Activated CD4-positive, CD25-positive, alpha-beta regulatory T cell treated with anti-CD3 and anti-CD28 coated beads, Interleukin-2, amount 50 U/mL, for 16 hours (primary cell): ENCODE data around the gene IGFLR1.
A peak's percentile ranks its signal among the peaks of the same experiment; 100 is the strongest.

Experiments used
- DNase-seq: peaks from one replicate; pipeline ENCODE4 v3.0.0-alpha.2; 2020; ENCODE audit warnings: low read depth, low spot score

IGFLR1 gene

GRCh38 chr19:35755550-35756376, 13.5 kb upstream of the IGFLR1 start:
- no peak for DNase-seq

GRCh38 chr19:35755131-35755549, 12.9 kb upstream of the IGFLR1 start:
- DNase-seq = no peak

- no peak for DNase-seq
Observed at GRCh38 chr19:35754370-35755130, 12.3 kb upstream of the IGFLR1 start.

GRCh38 chr19:35753634-35754369, 11.6 kb upstream of the IGFLR1 start:
- DNase-seq = no peak

GRCh38 chr19:35752746-35753350, 10.6 kb upstream of the IGFLR1 start:
- no peak for DNase-seq

GRCh38 chr19:35751839-35752745, 9.8 kb upstream of the IGFLR1 start:
- no peak for DNase-seq

GRCh38 chr19:35750167-35750566, 7.9 kb upstream of the IGFLR1 start:
- DNase-seq = no peak

GRCh38 chr19:35748106-35749020, 6.1 kb upstream of the IGFLR1 start, which contains the start of gene LIN37:
Gene LIN37, plus strand, starts transcription at chr19:35748576. Its CDS starts 149 bp downstream, at chr19:35748725.
- peak; percentile 100 for DNase-seq

- no peak for DNase-seq
Observed at GRCh38 chr19:35746531-35746930, 4.3 kb upstream of the IGFLR1 start.

GRCh38 chr19:35746087-35746462, 3.8 kb upstream of the IGFLR1 start:
- DNase-seq = no peak

GRCh38 chr19:35745328-35746086, 3.3 kb upstream of the IGFLR1 start, which contains the start of the genes PSENEN and U2AF1L4:
Gene PSENEN, plus strand, starts transcription at chr19:35745651. Its CDS starts 280 bp downstream, at chr19:35745931.
Gene U2AF1L4, minus strand, starts transcription at chr19:35745418. Its CDS starts 27 bp downstream, at chr19:35745391.
- peak; percentile 95 for DNase-seq

- DNase-seq = peak; percentile 90
Observed at GRCh38 chr19:35744430-35745327, 2.4 kb upstream of the IGFLR1 start.

GRCh38 chr19:35743640-35744429, 1.6 kb upstream of the IGFLR1 start:
- no peak for DNase-seq

- no peak for DNase-seq
Observed at GRCh38 chr19:35741203-35741515, 1.1 kb downstream of the IGFLR1 start.

- peak; percentile 91 for DNase-seq
Observed at GRCh38 chr19:35740423-35741202, 1.6 kb downstream of the IGFLR1 start.

GRCh38 chr19:35740108-35740422, 2.2 kb downstream of the IGFLR1 start:
- no peak for DNase-seq
